HEK293 (cell line): Measurements from ENCODE around the gene PPP1R36.
A peak's percentile ranks its signal among the peaks of the same experiment; 100 is the strongest.

Source experiments
- AEBP2 ChIP-seq: fragments of 450-650 bp; formaldehyde crosslinking; IDR thresholded peaks from 2 replicates; pipeline ENCODE4 v1.5.1; 2016; ENCODE audit warnings: missing biosample characterization, missing genetic modification characterization, borderline replicate concordance
- BCL11B ChIP-seq: fragments of 450-650 bp; formaldehyde crosslinking; IDR thresholded peaks from 2 replicates; pipeline ENCODE4 v1.5.1; 2016; ENCODE audit warnings: low read depth, missing biosample characterization, missing genetic modification characterization
- FEZF1 ChIP-seq: fragments of 450-650 bp; formaldehyde crosslinking; IDR thresholded peaks from 2 replicates; pipeline ENCODE4 v1.5.1; 2016; ENCODE audit warnings: missing biosample characterization, missing genetic modification characterization
- GLI4 ChIP-seq: fragments of 450-650 bp; formaldehyde crosslinking; IDR thresholded peaks from 2 replicates; pipeline ENCODE4 v1.5.1; 2016; ENCODE audit warnings: missing biosample characterization, missing genetic modification characterization
- OSR2 ChIP-seq: fragments of 450-650 bp; formaldehyde crosslinking; IDR thresholded peaks from 2 replicates; pipeline ENCODE4 v1.5.1; 2016; ENCODE audit warnings: missing biosample characterization, missing genetic modification characterization
- PATZ1 ChIP-seq: fragments of 450-650 bp; formaldehyde crosslinking; IDR thresholded peaks from 2 replicates; pipeline ENCODE4 v1.5.1; 2016; ENCODE audit warnings: missing biosample characterization, missing genetic modification characterization
- SP7 ChIP-seq: fragments of 450-650 bp; formaldehyde crosslinking; IDR thresholded peaks from 2 replicates; pipeline ENCODE4 v1.5.1; 2016; ENCODE audit warnings: missing biosample characterization, missing genetic modification characterization
- YY2 ChIP-seq: fragments of 450-650 bp; formaldehyde crosslinking; IDR thresholded peaks from 2 replicates; pipeline ENCODE4 v1.5.1; 2016; ENCODE audit warnings: missing biosample characterization, missing genetic modification characterization
- ZBTB21 ChIP-seq: fragments of 450-650 bp; formaldehyde crosslinking; IDR thresholded peaks from 2 replicates; pipeline ENCODE4 v1.5.1; 2017; ENCODE audit warnings: missing biosample characterization, missing genetic modification characterization
- ZFHX2 ChIP-seq: fragments of 450-650 bp; formaldehyde crosslinking; conservative IDR thresholded peaks from 2 replicates; pipeline ENCODE4 v1.5.1; 2016; ENCODE audit warnings: missing biosample characterization, missing genetic modification characterization
- ZFP41 ChIP-seq: fragments of 450-650 bp; formaldehyde crosslinking; IDR thresholded peaks from 2 replicates; pipeline ENCODE4 v1.5.1; 2016; ENCODE audit warnings: missing biosample characterization, missing genetic modification characterization, borderline replicate concordance
- ZNF175 ChIP-seq: fragments of 450-650 bp; formaldehyde crosslinking; IDR thresholded peaks from 2 replicates; pipeline ENCODE4 v1.5.1; 2016; ENCODE audit warnings: missing biosample characterization, missing genetic modification characterization
- ZNF18 ChIP-seq: fragments of 450-650 bp; formaldehyde crosslinking; IDR thresholded peaks from 2 replicates; pipeline ENCODE4 v1.5.1; 2016; ENCODE audit warnings: missing biosample characterization, missing genetic modification characterization
- ZNF221 ChIP-seq: fragments of 450-650 bp; formaldehyde crosslinking; IDR thresholded peaks from 2 replicates; pipeline ENCODE4 v1.5.1; 2017; ENCODE audit warnings: missing biosample characterization, missing genetic modification characterization, borderline replicate concordance
- ZNF23 ChIP-seq: fragments of 450-650 bp; formaldehyde crosslinking; IDR thresholded peaks from 2 replicates; pipeline ENCODE4 v1.5.1; 2016; ENCODE audit warnings: missing biosample characterization, missing genetic modification characterization, borderline replicate concordance
- ZNF350 ChIP-seq: fragments of 450-650 bp; formaldehyde crosslinking; IDR thresholded peaks from 2 replicates; pipeline ENCODE4 v1.5.0; 2017; ENCODE audit warnings: missing biosample characterization, mild to moderate bottlenecking, missing genetic modification characterization
- ZNF391 ChIP-seq: fragments of 450-650 bp; formaldehyde crosslinking; IDR thresholded peaks from 2 replicates; pipeline ENCODE4 v1.5.1; 2016; ENCODE audit warnings: low read depth, missing biosample characterization, missing genetic modification characterization, borderline replicate concordance
- ZNF398 ChIP-seq: fragments of 450-650 bp; formaldehyde crosslinking; IDR thresholded peaks from 2 replicates; pipeline ENCODE4 v1.5.1; 2017; ENCODE audit warnings: missing biosample characterization, missing genetic modification characterization
- ZNF510 ChIP-seq: fragments of 450-650 bp; formaldehyde crosslinking; IDR thresholded peaks from 2 replicates; pipeline ENCODE4 v1.5.1; 2018; ENCODE audit warnings: mild to moderate bottlenecking, missing genetic modification characterization, missing biosample characterization; ENCODE audit not compliant: insufficient replicate concordance
- ZNF518A ChIP-seq: fragments of 450-650 bp; formaldehyde crosslinking; conservative IDR thresholded peaks from 2 replicates; pipeline ENCODE4 v1.5.1; 2016; ENCODE audit warnings: low read depth, missing biosample characterization, missing genetic modification characterization
- ZNF549 ChIP-seq: fragments of 450-650 bp; IDR thresholded peaks from 2 replicates; pipeline ENCODE4 v1.5.1; 2018; ENCODE audit warnings: missing biosample characterization, missing genetic modification characterization, mild to moderate bottlenecking, inconsistent platforms, moderate library complexity
- ZNF558 ChIP-seq: fragments of 450-650 bp; formaldehyde crosslinking; IDR thresholded peaks from 2 replicates; pipeline ENCODE4 v1.5.1; 2016; ENCODE audit warnings: missing biosample characterization, missing genetic modification characterization
- ZNF626 ChIP-seq: fragments of 450-650 bp; sonication (Bioruptor Pico); formaldehyde crosslinking; IDR thresholded peaks from 2 replicates; pipeline ENCODE4 v1.5.1; 2018; ENCODE audit warnings: missing biosample characterization, missing genetic modification characterization, inconsistent platforms
- ZNF670 ChIP-seq: fragments of 450-650 bp; formaldehyde crosslinking; IDR thresholded peaks from 2 replicates; pipeline ENCODE4 v1.5.1; 2016; ENCODE audit warnings: missing biosample characterization, missing genetic modification characterization, low read depth
- ZNF677 ChIP-seq: fragments of 450-650 bp; IDR thresholded peaks from 2 replicates; pipeline ENCODE4 v1.5.0; 2018; ENCODE audit warnings: missing biosample characterization, mild to moderate bottlenecking, missing genetic modification characterization, moderate library complexity
- ZNF704 ChIP-seq: fragments of 450-650 bp; formaldehyde crosslinking; IDR thresholded peaks from 2 replicates; pipeline ENCODE4 v1.5.1; 2016; ENCODE audit warnings: missing biosample characterization, missing genetic modification characterization
- ZSCAN30 ChIP-seq: fragments of 450-650 bp; IDR thresholded peaks from 2 replicates; pipeline ENCODE4 v1.5.1; 2018; ENCODE audit warnings: missing biosample characterization, mild to moderate bottlenecking, missing genetic modification characterization, moderate library complexity

Gene PPP1R36

GRCh38 chr14:64504310-64504896 lies 45.4 kb upstream of the PPP1R36 start, which contains the start of gene ZBTB1 (continued):
- TF ChIP-seq ZNF518A (tag by site-specific recombination) (no peak), AEBP2 (no peak), OSR2 (tag by site-specific recombination) (no peak), YY2 (tag by site-specific recombination) (no peak), ZNF549 (tag by site-specific recombination) (no peak), ZNF677 (tag by site-specific recombination) (no peak), BCL11B (tag by site-specific recombination) (peak; percentile 70), FEZF1 (tag by site-specific recombination) (peak; percentile 8; the same call in 1 of the 2 replicates), ZNF221 (tag by site-specific recombination) (no peak), GLI4 (no peak), ZNF350 (no peak), ZNF23 (tag by site-specific recombination) (no peak), ZNF626 (tag by site-specific recombination) (no peak), PATZ1 (tag by site-specific recombination) (peak; percentile 96), ZNF175 (tag by site-specific recombination) (no peak), ZBTB21 (no peak), ZSCAN30 (tag by site-specific recombination) (peak; percentile 26), ZNF558 (tag by site-specific recombination) (no peak), ZNF670 (tag by site-specific recombination) (no peak), SP7 (tag by site-specific recombination) (no peak; the same call in 1 of the 2 replicates), ZNF18 (no peak), ZNF391 (no peak), ZNF510 (tag by site-specific recombination) (no peak), ZNF398 (tag by site-specific recombination) (no peak; the same call in 1 of the 2 replicates), ZFHX2 (tag by site-specific recombination) (peak; percentile 58; the same call in 1 of the 2 replicates), ZNF704 (tag by site-specific recombination) (no peak), ZFP41 (tag by site-specific recombination) (no peak)
